ENCODE data around the gene HCLS1.

- TF ChIP-seq CTCF (IDR thresholded peaks at IDR 0.05) (no peak), EP300 (IDR thresholded peaks at IDR 0.05) (no peak), POLR2A (IDR thresholded peaks at IDR 0.05) (no peak)
Measured at GRCh38 chr3:121637922-121638321, 22.8 kb downstream of the HCLS1 start.

Measured in tibial nerve (tissue), 4 donors.